Hematopoietic multipotent progenitor cell treated with erythropoietin and hydrocortisone succinate and interleukin-3 and kit ligand, for 8 days (in vitro differentiated cells): ENCODE results near the gene CRELD1.
"Not testable (repeated sequence)": the region's sequence is repeated elsewhere in the genome, so short reads cannot be mapped to it uniquely, and the experiment has no call there.

Experiments
- DNase-seq: peaks from one replicate; pipeline ENCODE4 v3.0.0-alpha.2; 2015

Gene CRELD1

GRCh38 chr3:9937486-9938238 is 4.0 kb downstream of the CRELD1 start:
- peak; percentile 43 for DNase-seq

GRCh38 chr3:9938966-9939365 is 5.3 kb downstream of the CRELD1 start:
- no peak for DNase-seq

GRCh38 chr3:9939906-9940305 is 6.3 kb downstream of the CRELD1 start:
- not testable (repeated sequence) for DNase-seq

- DNase-seq = no peak
Observed at GRCh38 chr3:9940746-9941145, 7.1 kb downstream of the CRELD1 start.

GRCh38 chr3:9942164-9942563 is 8.5 kb downstream of the CRELD1 start:
- DNase-seq = no peak

- no peak for DNase-seq
Observed at GRCh38 chr3:9942934-9943690, 9.5 kb downstream of the CRELD1 start.

GRCh38 chr3:9944271-9944670 is 10.6 kb downstream of the CRELD1 start:
- DNase-seq = no peak

- no peak for DNase-seq
Observed at GRCh38 chr3:9945358-9945757, 11.7 kb downstream of the CRELD1 start.

- peak; percentile 79 for DNase-seq
Observed at GRCh38 chr3:9946112-9947024, 12.7 kb downstream of the CRELD1 start.

- no peak for DNase-seq
Observed at GRCh38 chr3:9947025-9947995, 13.7 kb downstream of the CRELD1 start.

GRCh38 chr3:9948586-9948985 is 15.0 kb downstream of the CRELD1 start:
- no peak for DNase-seq

GRCh38 chr3:9949115-9949514 is 15.5 kb downstream of the CRELD1 start:
- no peak for DNase-seq

- no peak for DNase-seq
Observed at GRCh38 chr3:9949626-9950025, 16.0 kb downstream of the CRELD1 start.

- DNase-seq = no peak
Observed at GRCh38 chr3:9951126-9951525, 17.5 kb downstream of the CRELD1 start.

- DNase-seq = no peak
Observed at GRCh38 chr3:9951598-9951961, 17.9 kb downstream of the CRELD1 start.

- no peak for DNase-seq
Observed at GRCh38 chr3:9951962-9952805, 18.6 kb downstream of the CRELD1 start, which contains the start of gene PRRT3. TSS of gene PRRT3 (minus strand) at chr3:9952408. CDS start at chr3:9950115, 2,293 bp downstream.

- DNase-seq = no peak
Observed at GRCh38 chr3:9955067-9955502, 21.5 kb downstream of the CRELD1 start.

- DNase-seq = no peak
Observed at GRCh38 chr3:9955611-9956352, 22.1 kb downstream of the CRELD1 start.

- DNase-seq = peak; percentile 44
Observed at GRCh38 chr3:9957214-9957613, 23.6 kb downstream of the CRELD1 start.

- no peak for DNase-seq
Observed at GRCh38 chr3:9965200-9965875, 31.7 kb downstream of the CRELD1 start.
